HG03066 (cell line): ENCODE measurements around the gene EPC2.
"Not testable (repeated sequence)": the region's sequence is repeated elsewhere in the genome, so short reads cannot be mapped to it uniquely, and the experiment has no call there.

Experiments
- ATAC-seq: cut with Tn5 transposase; IDR thresholded peaks from one replicate; pipeline ENCODE4 v1.9.1; 2021; ENCODE audit warnings: low read depth; ENCODE audit not compliant: unreplicated experiment

EPC2 gene

DNA sequence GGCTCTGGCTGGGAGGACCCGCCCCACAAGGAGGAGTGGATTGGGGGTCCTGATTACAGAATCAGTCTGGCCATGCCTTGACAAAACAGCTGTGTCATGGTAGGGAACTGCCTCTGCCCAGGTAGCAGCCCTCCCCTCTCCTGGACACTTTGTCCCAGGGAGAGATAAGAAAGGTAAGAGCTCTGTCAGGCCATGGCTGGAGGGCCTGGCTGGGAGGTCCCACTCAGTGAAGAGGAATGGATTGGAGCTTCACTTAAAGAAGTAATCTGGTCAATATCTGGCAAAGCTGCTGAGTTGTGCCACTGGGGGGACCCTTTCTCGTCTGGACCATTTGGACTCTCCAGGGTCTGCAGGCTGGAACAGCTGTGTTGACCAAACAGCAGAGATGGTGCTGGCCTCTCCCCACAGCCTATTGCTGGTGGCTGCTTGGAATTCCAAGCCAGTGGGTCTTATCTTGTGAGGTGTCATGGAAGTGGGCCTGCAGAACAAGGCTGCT, 75.4 kb downstream of the EPC2 start:
- no peak for ATAC-seq

DNA sequence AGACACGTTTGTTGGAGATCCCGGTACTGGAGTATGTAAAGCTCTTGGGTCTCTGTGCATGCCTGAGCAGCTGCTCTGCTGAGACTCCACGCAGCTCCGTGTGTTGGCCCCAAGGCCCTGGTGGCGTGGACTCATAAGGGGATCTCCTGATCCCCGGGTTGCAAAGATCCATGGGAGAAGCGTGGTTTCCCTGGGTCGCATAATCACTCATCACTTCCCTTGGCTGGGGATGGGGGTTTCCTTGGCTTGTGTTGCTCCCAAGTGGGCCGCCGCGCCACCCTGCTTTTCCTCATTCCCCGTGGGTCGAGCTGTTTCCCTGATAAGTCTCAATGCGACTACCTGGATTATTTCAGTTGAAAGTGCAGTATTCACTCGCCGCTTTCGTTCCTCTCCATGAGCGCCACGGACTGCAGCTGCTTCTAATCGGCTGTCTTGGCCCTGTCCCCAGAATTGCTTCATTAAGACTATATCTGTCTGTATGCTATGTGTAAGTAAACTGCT, 76.0 kb downstream of the EPC2 start:
- ATAC-seq: no peak

DNA sequence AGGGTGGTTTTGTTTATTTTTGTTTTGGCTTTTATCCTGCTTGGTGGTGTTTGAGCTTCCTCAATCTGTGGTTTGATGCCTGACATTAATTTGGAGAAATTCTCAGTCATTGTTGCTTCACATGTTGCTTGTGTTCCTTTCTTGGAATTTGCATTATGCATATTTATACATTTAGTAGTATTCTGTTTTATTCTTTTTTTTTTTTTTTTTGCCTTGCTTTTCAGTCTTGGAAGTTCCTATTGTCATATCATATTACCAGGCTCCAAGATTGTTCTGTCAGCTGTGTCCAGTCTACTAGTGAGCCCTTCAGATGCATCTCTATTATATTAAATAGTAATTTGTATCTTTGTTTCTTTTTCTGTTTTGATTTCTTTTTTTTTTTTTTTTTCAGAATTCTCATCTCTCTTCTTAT, 77.0 kb downstream of the EPC2 start:
- ATAC-seq: no peak

DNA sequence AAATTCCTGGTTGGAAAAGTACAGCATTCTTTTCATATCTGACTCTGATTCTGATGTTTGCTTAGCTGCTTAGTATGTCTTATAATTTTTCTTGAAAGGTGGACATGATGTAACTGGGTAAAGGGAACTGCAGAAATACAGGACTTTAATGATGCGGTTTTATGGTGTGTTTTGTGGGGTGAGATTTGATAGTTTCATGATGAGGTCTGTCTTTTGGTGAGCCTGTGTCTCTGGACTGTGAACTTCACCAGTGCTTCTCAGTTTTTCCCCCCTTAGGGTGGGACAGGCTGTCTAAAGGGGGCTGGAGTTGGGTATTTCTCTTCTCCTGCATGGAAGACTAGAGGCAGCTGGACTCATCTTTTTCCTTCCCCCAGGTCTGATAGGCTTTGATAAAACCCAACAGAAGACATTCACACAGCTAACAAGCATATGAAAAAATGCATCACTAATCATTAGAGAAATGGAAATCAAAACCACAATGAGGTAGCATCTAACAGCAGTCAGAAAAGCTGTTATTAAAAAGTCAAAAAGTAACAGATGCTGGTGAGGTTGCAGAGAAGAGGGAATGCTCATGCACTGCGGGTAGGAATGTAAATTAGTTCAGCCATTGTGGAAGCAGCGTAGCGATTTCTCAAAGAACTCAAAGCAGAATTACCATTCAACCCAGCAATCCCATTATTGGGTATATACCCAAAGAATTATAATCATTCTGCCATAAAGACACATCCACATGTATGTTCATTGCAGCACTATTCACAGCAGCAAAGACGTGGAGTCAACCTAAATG, 77.6 kb downstream of the EPC2 start:
- ATAC-seq: no peak

DNA sequence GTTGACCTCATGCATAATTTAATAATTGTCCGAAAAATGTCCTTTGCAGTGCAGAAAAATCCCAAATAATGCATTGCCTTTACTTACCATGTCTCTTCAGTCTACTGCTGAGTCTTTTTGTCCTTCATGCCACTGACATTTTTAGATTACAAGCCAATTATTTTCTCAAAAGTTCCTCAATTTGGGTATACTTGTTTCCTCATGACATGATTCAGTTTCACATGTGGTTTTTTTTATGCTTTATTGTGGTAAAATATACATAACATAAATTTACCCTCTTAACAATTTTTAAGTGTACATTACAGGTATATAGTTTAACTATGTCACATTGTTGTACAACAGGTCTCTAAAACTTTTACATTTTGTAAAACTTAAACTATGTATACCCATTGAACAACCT, 81.0 kb downstream of the EPC2 start:
- ATAC-seq: no peak

DNA sequence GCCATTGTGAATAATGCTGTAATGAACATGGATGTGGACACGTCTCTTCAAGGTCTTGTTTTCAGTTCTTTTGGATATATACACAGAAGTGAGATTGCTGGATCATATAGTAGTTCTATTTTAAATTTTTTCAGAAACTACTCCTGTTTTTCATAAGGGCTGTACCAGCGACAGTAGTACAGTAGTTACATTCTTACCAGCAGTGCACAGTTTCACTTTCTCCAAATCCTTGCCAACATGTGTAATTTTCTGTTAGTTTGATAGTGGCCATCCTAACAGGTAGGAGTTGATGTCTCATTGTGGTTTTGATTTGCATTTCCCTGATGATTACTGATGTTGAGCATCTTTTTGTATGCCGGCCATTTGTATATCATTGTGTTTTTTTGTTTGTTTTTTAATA, 81.7 kb downstream of the EPC2 start:
- peak; percentile 72 for ATAC-seq

DNA sequence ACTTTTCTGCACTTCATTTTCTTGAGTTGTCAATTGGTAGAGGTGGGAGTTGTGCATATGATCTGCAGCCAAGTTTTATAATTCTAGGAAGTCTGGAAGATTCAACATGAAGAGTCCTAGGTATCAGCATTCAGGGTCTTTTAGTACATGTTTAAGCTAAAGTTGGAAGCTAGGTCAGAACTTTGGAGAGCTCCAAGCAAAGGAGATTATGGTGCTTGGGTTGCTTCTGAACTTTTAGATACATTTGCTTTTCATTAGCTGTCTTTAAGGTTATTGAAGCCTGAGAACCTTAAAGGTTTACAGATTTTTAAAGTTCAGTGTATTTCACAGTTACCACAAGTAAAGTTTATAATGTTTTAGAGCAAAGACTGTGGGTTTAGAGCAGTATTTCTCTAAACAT, 85.5 kb downstream of the EPC2 start:
- no peak for ATAC-seq

DNA sequence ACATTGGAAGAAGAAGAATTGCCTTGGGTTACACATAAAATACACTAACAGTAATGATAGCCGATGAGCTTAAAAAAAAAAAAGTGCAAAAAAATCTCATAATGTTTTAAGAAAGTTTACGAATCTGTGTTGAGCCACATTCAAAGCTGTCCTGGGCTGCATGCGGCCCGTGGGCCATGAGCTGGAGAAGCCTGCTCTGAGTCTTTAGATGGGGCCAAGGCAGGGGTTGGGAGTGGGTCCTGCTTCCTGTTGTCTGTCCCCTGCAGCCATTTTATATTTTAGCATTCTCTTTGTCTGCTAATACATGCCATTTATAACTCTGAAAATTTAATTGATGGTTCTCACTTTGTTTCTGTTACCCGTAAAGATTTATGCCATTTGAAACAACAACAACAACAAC, 93.2 kb downstream of the EPC2 start:
- ATAC-seq: no peak

DNA sequence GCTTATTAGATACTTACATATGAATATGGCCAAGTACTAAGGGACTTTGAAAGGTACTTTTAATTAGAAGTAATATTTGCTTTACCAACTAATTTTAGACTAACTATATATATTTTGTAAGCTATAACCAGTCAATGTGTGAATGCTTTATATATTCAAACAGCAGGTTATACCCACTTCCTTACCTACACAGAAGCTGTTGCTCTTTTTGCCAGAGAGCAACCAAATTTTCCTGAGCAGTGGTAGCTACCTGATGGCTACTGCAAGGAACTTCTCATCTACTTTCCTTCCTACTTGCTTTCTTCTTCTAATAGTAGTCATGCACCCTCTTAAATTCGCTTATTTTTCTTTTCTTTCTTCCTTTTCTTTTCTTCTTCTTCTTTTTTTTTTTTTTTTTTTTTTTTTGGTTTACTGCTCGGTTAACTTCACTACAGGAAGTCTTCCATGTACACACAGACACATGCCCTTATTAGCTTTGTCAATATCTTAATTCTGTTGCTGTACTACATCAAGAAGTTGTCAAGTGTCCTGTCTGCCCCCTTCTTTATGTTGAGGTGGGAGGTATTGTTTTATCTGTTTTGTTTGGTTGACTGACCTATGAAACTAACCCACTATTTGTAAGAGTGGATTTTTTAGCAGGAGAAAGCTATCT, 95.0 kb downstream of the EPC2 start:
- ATAC-seq: no peak

DNA sequence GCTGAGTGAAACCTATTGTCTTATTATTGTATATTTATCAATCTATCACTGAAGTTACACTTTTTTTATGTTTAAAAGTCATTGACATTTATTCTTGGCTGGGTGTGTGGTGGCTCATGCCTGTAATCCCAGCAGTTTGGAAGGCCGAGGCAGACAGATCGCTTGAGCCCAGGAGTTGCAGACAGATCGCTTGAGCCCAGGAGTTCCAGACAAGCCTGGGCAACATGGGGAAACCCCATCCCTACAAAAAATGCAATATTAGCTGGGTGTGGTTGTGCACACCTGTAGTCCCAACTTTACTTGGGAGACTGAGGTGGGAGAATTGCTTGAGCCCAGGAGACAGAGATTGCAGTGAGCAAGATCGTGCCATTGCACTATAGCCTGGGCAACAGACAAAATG, 97.8 kb downstream of the EPC2 start:
- no peak for ATAC-seq

DNA sequence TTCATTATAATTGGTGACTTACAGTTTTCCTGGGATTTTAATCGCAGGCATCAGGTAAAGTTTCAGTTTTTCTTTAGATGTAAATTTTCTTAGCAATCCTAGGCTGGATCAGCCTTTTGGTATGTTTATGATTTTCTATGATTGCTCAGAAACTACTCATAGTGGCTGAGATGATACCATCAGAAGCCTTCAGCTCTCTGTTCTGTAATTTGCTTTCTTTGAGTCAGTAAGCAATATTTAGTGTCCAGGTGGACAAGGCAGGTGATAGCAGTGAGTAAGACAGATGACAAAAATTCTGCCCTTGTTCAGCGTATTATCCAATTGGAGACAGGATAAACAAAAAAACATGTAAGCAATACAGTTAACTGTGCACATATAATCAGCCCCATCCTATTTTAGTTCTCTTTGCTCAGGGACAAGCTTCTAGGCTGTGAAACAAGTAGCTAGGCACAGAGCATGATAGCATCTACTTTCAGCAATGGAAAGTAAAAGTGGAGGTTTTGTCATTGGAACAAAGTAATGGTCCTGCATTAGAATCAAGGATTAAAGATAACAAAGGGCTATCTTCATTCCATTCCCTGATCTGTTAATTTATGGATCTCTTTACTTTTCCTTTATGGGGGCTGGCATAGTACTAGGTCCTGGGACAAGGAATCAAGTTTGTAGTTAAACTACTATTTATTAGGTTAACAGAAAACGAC, 100.8 kb downstream of the EPC2 start:
- ATAC-seq: no peak

DNA sequence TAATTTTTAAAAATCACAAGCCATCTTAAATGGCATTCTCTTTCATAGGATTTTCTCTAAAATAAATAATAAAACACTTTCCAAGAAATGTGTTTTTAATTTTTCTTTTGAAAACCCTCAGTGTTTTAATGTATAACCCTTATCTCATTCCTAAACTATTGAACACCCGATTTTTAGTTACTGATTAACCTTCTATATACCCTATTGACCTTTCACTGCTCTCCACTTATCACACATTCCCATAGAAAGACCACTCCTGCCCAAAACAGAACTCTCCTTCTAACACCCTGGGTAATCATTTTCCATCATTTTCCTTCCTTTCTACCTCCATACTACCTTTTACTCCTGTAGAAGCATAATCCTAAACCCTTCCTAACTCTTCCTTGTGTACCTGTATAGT, 102.4 kb downstream of the EPC2 start:
- no peak for ATAC-seq

DNA sequence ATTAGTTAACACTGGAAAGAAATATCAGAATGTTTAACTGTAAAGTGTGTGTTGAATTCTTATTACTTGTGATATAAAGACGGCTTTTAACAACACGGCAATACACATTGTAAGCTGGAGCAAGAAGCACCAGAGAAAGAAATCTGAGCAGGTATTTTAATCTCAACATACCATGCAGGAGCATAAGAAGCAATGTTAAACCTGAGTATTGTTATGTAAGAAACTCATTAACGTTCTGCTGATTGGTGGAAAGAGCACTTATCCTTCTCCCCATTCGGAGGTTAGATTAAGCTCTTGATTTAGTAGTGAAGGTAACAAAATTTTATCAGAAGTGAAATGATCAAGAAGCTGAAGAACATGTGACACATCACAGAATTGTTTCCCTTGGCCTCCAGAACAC, 107.4 kb downstream of the EPC2 start:
- no peak for ATAC-seq

DNA sequence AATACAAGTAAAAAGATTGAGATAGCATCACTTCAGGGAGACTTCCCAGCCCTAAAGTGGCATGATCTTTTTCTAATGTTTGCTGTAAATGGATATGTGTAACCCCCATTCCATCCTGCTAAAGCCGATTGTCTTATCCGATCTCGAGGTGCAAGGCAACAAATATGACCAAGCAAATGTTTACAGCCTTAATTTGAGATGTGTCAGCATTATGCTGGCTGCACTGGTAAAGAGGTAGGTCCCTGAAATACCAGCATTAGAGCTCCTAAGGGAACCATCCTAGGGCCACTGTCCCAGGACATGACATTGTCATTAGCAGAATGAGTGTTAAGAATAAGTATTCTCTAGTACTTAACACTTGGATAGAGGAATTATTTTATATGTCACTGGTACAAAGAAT, 108.4 kb downstream of the EPC2 start:
- no peak for ATAC-seq

DNA sequence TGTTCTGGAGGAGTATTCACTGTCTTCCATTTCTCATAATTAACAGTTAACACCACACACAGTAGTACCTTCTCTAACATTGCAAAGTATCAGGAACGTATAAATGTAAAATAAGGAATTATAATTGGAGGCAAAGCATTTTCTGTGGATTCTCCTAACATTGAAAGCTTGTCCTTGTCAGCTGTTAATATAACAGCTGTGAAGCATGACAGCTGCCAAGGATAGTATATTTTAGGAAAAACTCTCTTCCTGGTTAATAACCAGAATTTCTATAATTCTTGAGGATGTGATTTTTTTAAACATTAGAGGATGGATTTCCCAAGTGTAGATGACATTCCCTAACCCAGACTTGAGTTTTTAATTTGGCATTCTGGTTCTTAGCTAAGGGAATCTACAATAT, 110.3 kb downstream of the EPC2 start:
- ATAC-seq: no peak

DNA sequence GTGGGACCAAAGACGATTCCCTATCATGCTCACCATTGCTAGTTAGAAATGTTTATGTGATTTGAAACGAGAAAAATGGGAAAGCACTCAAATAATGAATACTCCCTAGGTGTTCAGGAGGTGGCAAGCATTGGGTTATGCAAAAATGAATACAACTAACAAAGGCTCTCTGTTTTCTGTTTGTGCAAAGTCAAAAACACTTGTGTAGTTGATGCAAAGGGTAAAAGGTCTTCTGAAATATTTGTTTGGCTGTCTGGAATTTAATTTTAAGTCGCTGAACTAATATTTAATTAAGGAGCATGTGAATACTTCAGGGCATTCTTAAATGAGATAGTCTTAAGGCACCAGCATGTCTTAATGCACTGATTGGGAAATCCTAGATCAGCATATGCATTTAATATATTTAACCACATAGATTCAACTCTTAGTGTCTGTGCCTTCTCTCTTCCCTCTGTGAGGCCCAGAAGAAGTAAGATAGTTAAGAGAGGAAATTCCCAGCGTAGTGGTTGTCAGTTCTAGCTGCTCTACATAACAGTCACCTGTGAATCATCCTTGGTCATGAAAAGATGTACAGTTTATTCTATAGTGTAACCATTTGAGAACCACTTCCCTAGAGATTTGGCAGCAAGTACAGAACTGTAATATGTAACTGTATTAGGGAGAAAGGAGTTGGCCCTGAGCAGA, 111.9 kb downstream of the EPC2 start:
- no peak for ATAC-seq

DNA sequence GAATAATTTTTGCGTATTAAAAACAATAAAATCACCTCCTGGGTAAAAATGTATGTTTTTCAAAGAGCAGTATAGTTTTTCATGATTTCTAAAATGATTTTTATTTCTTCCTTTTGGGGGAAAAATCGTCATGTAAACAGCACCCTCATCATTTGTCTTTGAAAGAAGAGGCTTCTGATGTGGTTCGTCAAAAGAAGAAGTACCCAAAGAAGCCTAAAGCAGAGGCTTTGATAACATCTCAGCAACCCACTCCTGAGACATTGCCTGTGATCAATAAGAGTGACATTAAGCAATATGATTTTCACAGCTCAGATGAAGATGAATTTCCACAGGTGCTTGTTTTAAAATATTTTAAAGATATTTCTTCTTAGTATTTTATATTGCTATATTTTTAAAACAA, 120.3 kb downstream of the EPC2 start:
- no peak for ATAC-seq

DNA sequence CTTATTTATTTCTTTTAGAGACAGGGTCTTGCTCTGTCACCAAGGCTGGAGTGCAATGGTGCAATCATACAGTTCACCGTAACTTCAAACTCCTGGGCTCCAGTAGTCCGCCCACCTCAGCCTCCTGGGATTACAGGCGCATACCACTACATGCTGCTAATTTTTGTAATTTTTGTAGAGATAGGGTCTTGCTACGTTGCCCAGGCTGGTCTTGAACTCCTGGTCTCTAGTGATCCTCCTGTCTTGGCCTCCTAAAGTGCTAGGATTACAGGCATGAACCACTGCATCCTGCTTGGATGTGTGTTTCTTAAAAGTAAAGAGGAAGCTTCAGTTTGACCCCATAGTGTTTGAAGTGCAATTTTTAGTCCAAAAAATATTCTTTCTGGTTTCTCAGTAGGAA, 125.5 kb downstream of the EPC2 start:
- ATAC-seq: no peak

DNA sequence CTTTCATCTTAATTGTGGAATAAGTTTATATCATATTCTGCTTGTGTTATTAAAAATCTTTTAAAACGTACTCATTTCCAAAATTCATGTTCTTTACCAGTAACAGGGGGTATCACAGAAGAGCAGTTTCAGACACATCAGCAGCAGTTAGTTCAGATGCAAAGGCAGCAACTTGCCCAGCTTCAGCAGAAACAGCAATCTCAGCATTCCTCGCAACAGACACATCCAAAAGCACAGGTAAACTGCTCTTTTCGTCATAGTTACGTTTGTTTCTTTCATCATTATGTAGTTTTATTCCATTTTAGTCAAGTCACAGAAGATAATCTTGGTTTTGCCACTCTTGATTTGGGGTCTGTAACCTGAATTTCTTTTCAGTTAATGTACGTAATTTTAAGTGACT, 137.0 kb downstream of the EPC2 start:
- ATAC-seq: no peak

DNA sequence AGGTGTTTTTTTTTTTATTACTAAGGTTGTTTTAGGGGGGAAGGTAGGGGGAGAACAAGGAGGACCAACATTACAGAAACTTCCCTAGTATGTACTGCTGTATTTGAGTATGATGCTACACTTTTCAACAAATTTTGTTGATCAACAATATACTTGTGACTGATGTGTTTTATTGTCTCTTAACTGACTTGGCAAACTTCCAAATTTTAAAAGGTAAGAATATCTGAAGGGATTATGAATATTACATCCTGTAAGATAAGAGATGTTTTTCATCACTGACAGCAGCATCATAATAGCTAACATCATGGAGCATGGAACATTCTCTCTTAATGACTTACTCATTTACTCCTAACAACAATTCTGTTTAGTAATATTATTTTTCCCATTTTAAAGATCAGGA, 144.5 kb downstream of the EPC2 start:
- ATAC-seq: no peak

DNA sequence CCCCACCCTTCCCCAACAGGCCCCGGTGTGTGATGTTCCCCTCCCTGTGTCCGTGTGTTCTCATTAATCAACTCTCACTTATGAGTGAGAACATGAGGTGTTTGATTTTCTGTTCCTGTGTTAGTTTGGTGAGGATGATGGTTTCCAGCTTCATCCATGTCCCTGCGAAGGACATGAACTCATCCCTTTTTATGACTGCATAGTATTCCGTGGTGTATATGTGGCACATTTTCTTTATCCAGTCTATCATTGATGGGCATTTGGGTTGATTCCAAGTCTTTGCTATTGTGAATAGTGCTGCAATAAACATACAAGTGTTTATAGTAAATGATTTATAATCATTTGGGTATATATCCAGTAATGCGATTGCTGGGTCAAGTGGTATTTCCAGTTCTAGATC, 145.6 kb downstream of the EPC2 start:
- not testable (repeated sequence) for ATAC-seq
